ENCODE measurements around the gene VSTM2B. TPM values are rescaled to one million over a fixed set of nuclear protein-coding genes. Genes with fewer than 3 reads are reported as not detected.
"Not testable (repeated sequence)": the region's sequence is repeated elsewhere in the genome, so short reads cannot be mapped to it uniquely, and the experiment has no call there.

VSTM2B gene
- total RNA-seq, 2 experiments from 2014 or later: not detected

GRCh38 chr19:29551774-29552173, 26.0 kb downstream of the VSTM2B start:
- no peak overlapping the region for H3K27ac ChIP-seq (ENCODE audit: low read depth, low read length, poor library complexity, severe bottlenecking)

GRCh38 chr19:29552454-29553280, 26.9 kb downstream of the VSTM2B start:
- DNase-seq (ENCODE audit: low spot score): no peak
- intact Hi-C loops (cut with micrococcal nuclease; ENCODE audit: unreplicated experiment): no loop called here
- no peak overlapping the region for H2AFZ ChIP-seq (ENCODE audit: low read length)
- H3K79me2 ChIP-seq (ENCODE audit: insufficient read depth, low read depth, low read length): no peaks in the 10 kb centered on the region
- no peaks in the 10 kb centered on the region for H3K4me1 ChIP-seq (ENCODE audit: insufficient read depth, low read length, poor library complexity, severe bottlenecking)
- no peak overlapping the region for H3K4me3 ChIP-seq (ENCODE audit: low read depth, low read length, poor library complexity, severe bottlenecking)
- TF ChIP-seq CTCF (conservative IDR thresholded peaks at IDR 0.05; ENCODE audit: low read length) (no peak), EZH2phosphoT487 (IDR thresholded peaks at IDR 0.05; ENCODE audit: borderline replicate concordance, low read depth, low read length) (no peak)
- ChIA-PET CTCF (ENCODE audit: unreplicated experiment) (no interaction called here), POLR2A (interaction anchor here (0.9 kb wide), 1 partner anchor 13 kb away, joined by 3 read pairs; no protein-coding TSS in a partner anchor)
- H3K36me3 ChIP-seq (ENCODE audit: insufficient read depth, low read length): no peaks in the 10 kb centered on the region
- no peaks in the 10 kb centered on the region for H3K9me2 ChIP-seq (ENCODE audit: insufficient read depth, low read length)
- H4K20me1 ChIP-seq (ENCODE audit: insufficient read depth, low read length): no peaks in the 10 kb centered on the region
- no peak overlapping the region for H3K4me2 ChIP-seq (ENCODE audit: low read length)
- H3K27ac ChIP-seq (ENCODE audit: low read depth, low read length, poor library complexity, severe bottlenecking): no peak overlapping the region
- H3K9me3 ChIP-seq (ENCODE audit: low read length): no peaks in the 10 kb centered on the region
- no TSS peak for BruUV-seq (replicated peaks)

More at GRCh38 chr19:29551774-29552173, 26.0 kb downstream of the VSTM2B start:
- Histone ChIP-seq H3K36me3 (ENCODE audit: insufficient read depth, low read length) (no peaks in the 10 kb centered on the region), H4K20me1 (ENCODE audit: insufficient read depth, low read length) (no peaks in the 10 kb centered on the region), H3K4me1 (ENCODE audit: insufficient read depth, low read length, poor library complexity, severe bottlenecking) (no peaks in the 10 kb centered on the region), H2AFZ (ENCODE audit: low read length) (no peak overlapping the region), H3K9me2 (ENCODE audit: insufficient read depth, low read length) (no peaks in the 10 kb centered on the region), H3K4me3 (ENCODE audit: low read depth, low read length, poor library complexity, severe bottlenecking) (no peak overlapping the region), H3K4me2 (ENCODE audit: low read length) (no peak overlapping the region), H3K79me2 (ENCODE audit: insufficient read depth, low read depth, low read length) (no peaks in the 10 kb centered on the region), H3K9me3 (ENCODE audit: low read length) (no peaks in the 10 kb centered on the region)
- ChIA-PET POLR2A (no interaction called here), CTCF (ENCODE audit: unreplicated experiment) (no interaction called here)
- TF ChIP-seq EZH2phosphoT487 (IDR thresholded peaks at IDR 0.05; ENCODE audit: borderline replicate concordance, low read depth, low read length): no peak
- TF ChIP-seq CTCF (conservative IDR thresholded peaks at IDR 0.05; ENCODE audit: low read length): no peak
- no TSS peak for BruUV-seq (replicated peaks)
- intact Hi-C loops (cut with micrococcal nuclease; ENCODE audit: unreplicated experiment): no loop called here
- DNase-seq (ENCODE audit: low spot score): no peak

DNA sequence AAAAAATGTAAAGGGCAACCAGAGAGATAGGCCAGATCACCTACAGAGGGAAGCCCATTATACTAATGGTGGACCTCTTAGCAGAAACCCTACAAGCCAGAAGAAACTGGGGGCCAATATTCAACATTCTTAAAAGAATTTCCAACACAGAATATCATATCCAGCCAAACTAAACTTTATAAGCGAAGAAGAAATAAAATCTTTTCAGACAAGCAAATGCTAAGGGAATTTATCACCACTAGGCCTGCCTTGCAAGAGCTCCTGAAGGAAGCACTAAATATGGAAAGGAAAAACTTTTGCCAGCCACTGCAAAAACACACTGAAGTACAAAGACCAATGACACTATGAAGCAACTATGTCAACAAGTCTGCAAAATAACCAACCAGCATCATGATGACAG, 28.4 kb downstream of the VSTM2B start:
- no peak for DNase-seq (ENCODE audit: low spot score)
- Histone ChIP-seq H3K9me2 (ENCODE audit: insufficient read depth, low read length) (no peaks in the 10 kb centered on the region), H3K4me1 (ENCODE audit: insufficient read depth, low read length, poor library complexity, severe bottlenecking) (no peaks in the 10 kb centered on the region), H4K20me1 (ENCODE audit: insufficient read depth, low read length) (no peaks in the 10 kb centered on the region), H3K4me3 (ENCODE audit: low read depth, low read length, poor library complexity, severe bottlenecking) (no peak overlapping the region), H3K36me3 (ENCODE audit: insufficient read depth, low read length) (no peaks in the 10 kb centered on the region), H3K79me2 (ENCODE audit: insufficient read depth, low read depth, low read length) (no peaks in the 10 kb centered on the region), H2AFZ (ENCODE audit: low read length) (no peak overlapping the region), H3K27ac (ENCODE audit: low read depth, low read length, poor library complexity, severe bottlenecking) (no peak overlapping the region), H3K9me3 (ENCODE audit: low read length) (no peaks in the 10 kb centered on the region), H3K4me2 (ENCODE audit: low read length) (no peak overlapping the region)
- TF ChIP-seq CTCF (conservative IDR thresholded peaks at IDR 0.05; ENCODE audit: low read length): no peak
- no peak for TF ChIP-seq EZH2phosphoT487 (IDR thresholded peaks at IDR 0.05; ENCODE audit: borderline replicate concordance, low read depth, low read length)
- CTCF ChIA-PET (ENCODE audit: unreplicated experiment): interaction anchor here (0.6 kb wide), 1 partner anchor 1082 kb away, joined by 3 read pairs; no protein-coding TSS in a partner anchor
- intact Hi-C loops (cut with micrococcal nuclease; ENCODE audit: unreplicated experiment): no loop called here
- POLR2A ChIA-PET: no interaction called here
- BruUV-seq (replicated peaks): no TSS peak

DNA sequence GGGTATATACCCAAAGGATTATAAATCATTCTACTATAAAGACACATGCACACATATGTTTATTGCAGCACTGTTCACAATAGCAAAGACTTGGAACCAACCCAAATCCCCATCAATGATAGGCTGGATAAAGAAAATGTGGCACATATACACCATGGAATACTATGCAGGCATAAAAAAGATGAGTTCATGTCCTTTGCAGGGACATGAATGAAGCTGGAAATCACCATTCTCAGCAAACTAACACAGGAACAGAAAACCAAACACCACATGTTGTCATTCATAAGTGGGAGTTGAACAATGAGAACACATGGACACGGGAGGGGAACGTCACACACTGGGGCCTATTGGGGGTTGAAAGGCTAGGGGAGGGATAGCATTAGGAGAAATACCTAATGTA, 33.3 kb downstream of the VSTM2B start:
- POLR2A ChIA-PET: interaction anchor here (0.9 kb wide), 1 partner anchor 10 kb away, joined by 3 read pairs; no protein-coding TSS in a partner anchor
- H3K36me3 ChIP-seq (ENCODE audit: insufficient read depth, low read length); H3K27ac ChIP-seq (ENCODE audit: low read depth, low read length, poor library complexity, severe bottlenecking); H3K79me2 ChIP-seq (ENCODE audit: insufficient read depth, low read depth, low read length); H2AFZ ChIP-seq (ENCODE audit: low read length); DNase-seq (ENCODE audit: low spot score); H3K9me2 ChIP-seq (ENCODE audit: insufficient read depth, low read length); H3K4me2 ChIP-seq (ENCODE audit: low read length); CTCF ChIA-PET (ENCODE audit: unreplicated experiment); H3K4me1 ChIP-seq (ENCODE audit: insufficient read depth, low read length, poor library complexity, severe bottlenecking); BruUV-seq (replicated peaks); H4K20me1 ChIP-seq (ENCODE audit: insufficient read depth, low read length); H3K9me3 ChIP-seq (ENCODE audit: low read length); intact Hi-C loops (cut with micrococcal nuclease; ENCODE audit: unreplicated experiment); H3K4me3 ChIP-seq (ENCODE audit: low read depth, low read length, poor library complexity, severe bottlenecking): not testable (repeated sequence)

Data from OCI-LY7 (cell line).